Neural cell (in vitro differentiated cells): ENCODE measurements around the gene ST6GAL1. TPM values are rescaled to one million over a fixed set of nuclear protein-coding genes. Genes with fewer than 3 reads are reported as not detected.

ENCODE experiments used
- H2AFZ ChIP-seq: fragments of 200-600, 300-800 bp; sonication (generic), shearing (Covaris generic); 2 replicates; pipeline ENCODE4 v1.6.0; 2014; ENCODE audit warnings: low read depth, mild to moderate bottlenecking, antibody characterized with exemption, low read length, moderate library complexity
- H3F3A ChIP-seq: fragments of 200-600 bp; shearing (Covaris generic); 2 replicates; pipeline ENCODE4 v1.6.1; 2016; ENCODE audit warnings: mild to moderate bottlenecking, moderate library complexity, mixed read lengths, antibody characterized with exemption, low read length; ENCODE audit not compliant: insufficient read depth, poor library complexity, severe bottlenecking
- H3K27ac ChIP-seq: fragments of 200-600, 300-800 bp; sonication (generic), shearing (Covaris generic); 2 replicates; pipeline ENCODE4 v1.5.1; 2014; ENCODE audit warnings: mild to moderate bottlenecking, low read length, moderate library complexity
- H3K27me3 ChIP-seq: fragments of 300-800, 200-600 bp; sonication (generic), shearing (Covaris generic); 2 replicates; pipeline ENCODE4 v1.6.0; 2014; ENCODE audit warnings: mild to moderate bottlenecking, low read depth, low read length, moderate library complexity; ENCODE audit not compliant: insufficient read depth
- H3K36me3 ChIP-seq: fragments of 300-800, 200-600 bp; sonication (generic), shearing (Covaris generic); 2 replicates; pipeline ENCODE4 v1.5.1; 2014; ENCODE audit warnings: mild to moderate bottlenecking, antibody characterized with exemption, low read length, moderate library complexity; ENCODE audit not compliant: insufficient read depth
- H3K4me2 ChIP-seq: fragments of 300-800, 200-600 bp; sonication (generic), shearing (Covaris generic); 2 replicates; pipeline ENCODE4 v1.6.0; 2014; ENCODE audit warnings: mild to moderate bottlenecking, low read length
- H3K4me3 ChIP-seq: fragments of 300-800, 200-600 bp; sonication (generic), shearing (Covaris generic); 2 replicates; pipeline ENCODE4 v1.5.1; 2014; ENCODE audit warnings: mild to moderate bottlenecking, low read length, moderate library complexity
- H3K79me2 ChIP-seq: fragments of 200-600 bp; shearing (Covaris generic); replicated peaks from 2 replicates; pipeline ENCODE4 v1.6.0; 2014; ENCODE audit warnings: mild to moderate bottlenecking, low read length, moderate library complexity; ENCODE audit not compliant: insufficient read depth
- H3K9ac ChIP-seq: fragments of 300-800, 200-600 bp; sonication (generic), shearing (Covaris generic); 2 replicates; pipeline ENCODE4 v1.6.1; 2016; ENCODE audit warnings: mild to moderate bottlenecking, low read length, mixed read lengths
- H3K9me2 ChIP-seq: fragments of 200-600 bp; shearing (Covaris generic); 2 replicates; pipeline ENCODE4 v1.6.1; 2016; ENCODE audit warnings: mild to moderate bottlenecking, low read length, mixed read lengths; ENCODE audit not compliant: insufficient read depth
- H3K9me3 ChIP-seq: fragments of 200-600, 300-800 bp; sonication (generic), shearing (Covaris generic); 2 replicates; pipeline ENCODE4 v1.6.1; 2016; ENCODE audit warnings: mild to moderate bottlenecking, mixed run types, low read length, moderate library complexity, mixed read lengths
- H4K20me1 ChIP-seq: fragments of 200-600 bp; shearing (Covaris generic); 2 replicates; pipeline ENCODE4 v1.6.1; 2016; ENCODE audit warnings: mild to moderate bottlenecking, mixed run types; ENCODE audit not compliant: insufficient read depth
- CTCF ChIP-seq: fragments of 450-650 bp; IDR thresholded peaks from 2 replicates; pipeline ENCODE4 v1.5.1; 2014; ENCODE audit warnings: antibody characterized with exemption, mild to moderate bottlenecking, moderate library complexity; ENCODE audit not compliant: poor library complexity, severe bottlenecking
- EP300 ChIP-seq: fragments of 450-650 bp; conservative IDR thresholded peaks from 2 replicates; pipeline ENCODE4 v1.6.1; 2014; ENCODE audit warnings: antibody characterized with exemption, mild to moderate bottlenecking, moderate library complexity; ENCODE audit not compliant: poor library complexity, severe bottlenecking
- EZH2 ChIP-seq: fragments of 200-600, 300-800 bp; shearing (Covaris generic), sonication (generic); IDR thresholded peaks from 2 replicates; pipeline ENCODE4 v1.6.1; 2014; ENCODE audit warnings: antibody characterized with exemption, low read length, borderline replicate concordance, mild to moderate bottlenecking; ENCODE audit not compliant: insufficient read depth, poor library complexity, severe bottlenecking
- MXI1 ChIP-seq: fragments of 450-650 bp; conservative IDR thresholded peaks from 2 replicates; pipeline ENCODE4 v1.6.1; 2014; ENCODE audit warnings: antibody characterized with exemption, mild to moderate bottlenecking; ENCODE audit not compliant: poor library complexity, severe bottlenecking
- POLR2AphosphoS5 ChIP-seq: IDR thresholded peaks from 2 replicates; pipeline ENCODE4 v1.6.1; 2012
- RAD21 ChIP-seq: fragments of 450-650 bp; conservative IDR thresholded peaks from 2 replicates; pipeline ENCODE4 v1.6.1; 2014; ENCODE audit warnings: antibody characterized with exemption, mild to moderate bottlenecking, moderate library complexity
- REST ChIP-seq: IDR thresholded peaks from 2 replicates; pipeline ENCODE4 v1.6.1; 2012; ENCODE audit warnings: borderline replicate concordance
- SMC3 ChIP-seq: fragments of 450-650 bp; conservative IDR thresholded peaks from 2 replicates; pipeline ENCODE4 v1.6.1; 2014; ENCODE audit warnings: antibody characterized with exemption, mild to moderate bottlenecking, moderate library complexity; ENCODE audit not compliant: poor library complexity
- TAF1 ChIP-seq: IDR thresholded peaks from 2 replicates; pipeline ENCODE4 v1.6.1; 2012; ENCODE audit warnings: low read depth
- polyA plus RNA-seq: library from polyadenylated mRNA; depleted of rRNA; stranded (reverse); fragments of >200 nt; gene quantifications from 2 replicates; pipeline ENCODE4 v1.2.3, GENCODE V29; 2014

Gene ST6GAL1
- polyA plus RNA-seq, 1 donor from 2014 or later = 17.6 TPM

DNA sequence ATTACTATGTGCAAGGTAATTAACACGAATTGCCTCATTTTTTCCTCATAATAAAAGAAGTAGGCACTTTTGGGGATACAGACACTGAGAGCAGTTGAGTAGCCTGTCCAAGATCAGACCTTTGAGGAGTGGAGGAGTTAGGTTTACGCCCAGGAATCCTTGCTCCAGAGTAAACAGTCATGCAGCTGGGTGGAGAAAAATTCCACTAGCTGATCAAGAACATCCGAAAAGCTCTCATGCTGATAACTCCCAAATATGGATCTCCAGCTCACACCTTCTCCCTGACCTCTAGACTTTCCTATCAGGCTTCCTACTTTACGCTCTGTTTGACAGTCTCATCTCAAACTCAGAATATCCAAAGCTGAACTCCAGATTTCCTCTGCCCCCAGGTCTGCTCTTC, 53.3 kb downstream of the ST6GAL1 start:
- H2AFZ ChIP-seq = no peak overlapping the region
- H3K4me2 ChIP-seq = no peak overlapping the region
- TF ChIP-seq MXI1 (no peak), CTCF (no peak), TAF1 (no peak), POLR2AphosphoS5 (no peak), SMC3 (no peak), EP300 (no peak), REST (no peak), EZH2 (no peak), RAD21 (no peak)
- H3K4me3 ChIP-seq = no peak overlapping the region
- H3K9me2 ChIP-seq = no peaks in the 10 kb centered on the region
- H3K9ac ChIP-seq = no peak overlapping the region
- H3K9me3 ChIP-seq = no peaks in the 10 kb centered on the region
- no peaks in the 10 kb centered on the region for H3K27me3 ChIP-seq
- H4K20me1 ChIP-seq = no peaks in the 10 kb centered on the region
- no peaks in the 10 kb centered on the region for H3K79me2 ChIP-seq
- no peak overlapping the region for H3K27ac ChIP-seq
- H3K36me3 ChIP-seq = no peaks in the 10 kb centered on the region
- no peaks in the 10 kb centered on the region for H3F3A ChIP-seq

GRCh38 chr3:186984064-186984463, 53.7 kb downstream of the ST6GAL1 start:
- Histone ChIP-seq H3F3A (no peaks in the 10 kb centered on the region), H3K36me3 (no peaks in the 10 kb centered on the region), H3K9me2 (no peaks in the 10 kb centered on the region), H3K27ac (no peak overlapping the region), H3K27me3 (no peaks in the 10 kb centered on the region), H2AFZ (no peak overlapping the region), H3K4me2 (no peak overlapping the region), H3K9me3 (no peaks in the 10 kb centered on the region), H3K9ac (no peak overlapping the region), H3K79me2 (no peaks in the 10 kb centered on the region), H4K20me1 (no peaks in the 10 kb centered on the region), H3K4me3 (no peak overlapping the region)
- TF ChIP-seq CTCF (no peak), SMC3 (no peak), EZH2 (no peak), TAF1 (no peak), REST (no peak), RAD21 (no peak), EP300 (no peak), POLR2AphosphoS5 (no peak), MXI1 (no peak)
